ENCODE results near the gene RANBP3. TPM values are rescaled to one million over a fixed set of nuclear protein-coding genes. Genes with fewer than 3 reads are reported as not detected.

RANBP3 gene
- total RNA-seq, 1 experiment from 2014 or later = 44.1 TPM

GRCh38 chr19:5958074-5958850 lies 19.7 kb downstream of the RANBP3 start:
- Histone ChIP-seq H3K27ac (no peak overlapping the region), H4K20me1 (ENCODE audit: insufficient read depth) (peaks cover 57% of the 10 kb centered on the region), H3K9me3 (ENCODE audit: insufficient read depth, low read depth) (no peaks in the 10 kb centered on the region), H3K27me3 (ENCODE audit: insufficient read depth, low read depth) (no peaks in the 10 kb centered on the region), H3K4me3 (no peak overlapping the region), H3K79me2 (ENCODE audit: low read depth) (peaks cover 74% of the 10 kb centered on the region), H3F3A (ENCODE audit: insufficient read depth, low read depth) (no peaks in the 10 kb centered on the region), H3K36me3 (ENCODE audit: low read depth) (no peaks in the 10 kb centered on the region), H3K4me1 (replicated peaks; ENCODE audit: insufficient read depth) (no peaks in the 10 kb centered on the region), H3K4me2 (no peak overlapping the region), H3K9me2 (ENCODE audit: insufficient read depth) (no peaks in the 10 kb centered on the region), H2AFZ (no peak overlapping the region)
- no TSS peak for BruUV-seq (replicated peaks)
- intact Hi-C loops (cut with micrococcal nuclease; ENCODE audit: unreplicated experiment) = no loop called here
- DNase-seq = no peak
- ChIA-PET POLR2A (ENCODE audit: unreplicated experiment) (no interaction called here), CTCF (no interaction called here)
- no peak for TF ChIP-seq CTCF (conservative IDR thresholded peaks at IDR 0.05)

DNA sequence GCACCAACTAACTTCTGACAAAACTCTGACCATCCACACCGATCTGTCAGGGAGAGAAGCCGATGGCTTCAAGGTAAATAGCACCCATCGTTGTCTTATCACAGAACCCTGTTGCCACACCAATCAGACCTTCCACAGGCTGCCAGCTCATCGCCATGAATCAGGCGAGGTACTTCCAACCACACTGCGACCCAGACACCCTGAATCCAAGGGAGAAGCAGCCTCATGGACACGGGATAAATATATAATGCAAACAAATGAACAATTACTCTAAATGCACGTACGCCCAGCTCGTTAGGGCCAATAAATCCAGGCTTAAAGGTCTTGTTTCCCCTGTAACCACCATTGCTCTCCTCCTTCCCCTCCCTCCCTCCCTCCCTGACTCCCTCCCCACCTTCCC lies 20.8 kb downstream of the RANBP3 start:
- H3K36me3 ChIP-seq (ENCODE audit: low read depth) = no peaks in the 10 kb centered on the region
- H3K79me2 ChIP-seq (ENCODE audit: low read depth) = peaks cover 70% of the 10 kb centered on the region
- ChIA-PET POLR2A (ENCODE audit: unreplicated experiment) (interaction anchor here (0.6 kb wide), 1 partner anchor 15 kb away, joined by 28 read pairs; no protein-coding TSS in a partner anchor), CTCF (no interaction called here)
- intact Hi-C loops (cut with micrococcal nuclease; ENCODE audit: unreplicated experiment) = no loop called here
- H3K9me3 ChIP-seq (ENCODE audit: insufficient read depth, low read depth) = no peaks in the 10 kb centered on the region
- no peaks in the 10 kb centered on the region for H3K27me3 ChIP-seq (ENCODE audit: insufficient read depth, low read depth)
- H3K4me2 ChIP-seq = no peak overlapping the region
- no peaks in the 10 kb centered on the region for H3K9me2 ChIP-seq (ENCODE audit: insufficient read depth)
- no peaks in the 10 kb centered on the region for H3F3A ChIP-seq (ENCODE audit: insufficient read depth, low read depth)
- H2AFZ ChIP-seq = no peak overlapping the region
- H4K20me1 ChIP-seq (ENCODE audit: insufficient read depth) = peaks cover 49% of the 10 kb centered on the region
- H3K4me1 ChIP-seq (replicated peaks; ENCODE audit: insufficient read depth) = no peaks in the 10 kb centered on the region
- H3K4me3 ChIP-seq = no peak overlapping the region
- no peak for DNase-seq
- no TSS peak for BruUV-seq (replicated peaks)
- no peak overlapping the region for H3K27ac ChIP-seq
- TF ChIP-seq CTCF (conservative IDR thresholded peaks at IDR 0.05) = no peak
- no peak for TF ChIP-seq EZH2 (IDR thresholded peaks at IDR 0.05; ENCODE audit: low read depth)

GRCh38 chr19:5956728-5957127 lies 21.2 kb downstream of the RANBP3 start:
- H3F3A ChIP-seq (ENCODE audit: insufficient read depth, low read depth) = no peaks in the 10 kb centered on the region
- no peak overlapping the region for H3K4me2 ChIP-seq
- no peaks in the 10 kb centered on the region for H3K4me1 ChIP-seq (replicated peaks; ENCODE audit: insufficient read depth)
- peaks cover 66% of the 10 kb centered on the region for H3K79me2 ChIP-seq (ENCODE audit: low read depth)
- intact Hi-C loops (cut with micrococcal nuclease; ENCODE audit: unreplicated experiment) = no loop called here
- BruUV-seq (replicated peaks) = no TSS peak
- no peaks in the 10 kb centered on the region for H3K9me2 ChIP-seq (ENCODE audit: insufficient read depth)
- H3K9me3 ChIP-seq (ENCODE audit: insufficient read depth, low read depth) = no peaks in the 10 kb centered on the region
- no peak overlapping the region for H3K27ac ChIP-seq
- H3K4me3 ChIP-seq = no peak overlapping the region
- ChIA-PET POLR2A (ENCODE audit: unreplicated experiment) (interaction anchor here (0.6 kb wide), 1 partner anchor 14 kb away, joined by 28 read pairs; no protein-coding TSS in a partner anchor), CTCF (no interaction called here)
- H3K36me3 ChIP-seq (ENCODE audit: low read depth) = no peaks in the 10 kb centered on the region
- DNase-seq = no peak
- no peaks in the 10 kb centered on the region for H3K27me3 ChIP-seq (ENCODE audit: insufficient read depth, low read depth)
- H4K20me1 ChIP-seq (ENCODE audit: insufficient read depth) = peaks cover 45% of the 10 kb centered on the region
- TF ChIP-seq EZH2 (IDR thresholded peaks at IDR 0.05; ENCODE audit: low read depth) = no peak
- no peak for TF ChIP-seq CTCF (conservative IDR thresholded peaks at IDR 0.05)
- H2AFZ ChIP-seq = no peak overlapping the region

Data from PC-9 (cell line).